Ascending aorta (tissue), 2 donors: ENCODE measurements around the gene ARMC7. TPM values are rescaled to one million over a fixed set of nuclear protein-coding genes. Genes with fewer than 3 reads are reported as not detected.
A peak's percentile ranks its signal among the peaks of the same experiment; 100 is the strongest.

Source experiments
- DNase-seq, 2 donors: peaks; one replicate each; pipeline ENCODE4 v3.0.0-alpha.2; 2019; ENCODE audit warnings: low spot score in 2 of 2
- H3K27ac ChIP-seq, 2 donors: fragments of 200-600 bp; sonication (generic); one replicate each; pipeline ENCODE4 v1.5.1; 2016 to 2017; ENCODE audit warnings: mild to moderate bottlenecking in 1 of 2
- H3K27me3 ChIP-seq: fragments of 200-600 bp; sonication (generic); one replicate; pipeline ENCODE4 v1.5.1; 2017
- H3K36me3 ChIP-seq, 2 donors: fragments of 200-600 bp; sonication (generic); one replicate each; pipeline ENCODE4 v1.5.1; 2016
- H3K4me1 ChIP-seq, 2 donors: fragments of 200-600 bp; sonication (generic); one replicate each; pipeline ENCODE4 v1.5.1; 2016 to 2017; ENCODE audit warnings: mild to moderate bottlenecking in 1 of 2
- H3K4me3 ChIP-seq, 2 donors: fragments of 200-600 bp; sonication (generic); one replicate each; pipeline ENCODE4 v1.5.1; 2016 to 2017; ENCODE audit warnings: mild to moderate bottlenecking in 1 of 2
- H3K9me3 ChIP-seq, 2 donors: fragments of 200-600 bp; sonication (generic); one replicate each; pipeline ENCODE4 v1.5.1; 2016
- CTCF ChIP-seq, 3 experiments: fragments of 200-600 bp in 2 of 3; fragments of 450-650 bp in 1 of 3; sonication (generic) in 2 of 3; IDR thresholded peaks; one replicate each; pipeline ENCODE4 v1.5.1; 2016 to 2019; ENCODE audit warnings: antibody characterized with exemption in 3 of 3, mild to moderate bottlenecking in 1 of 3, moderate library complexity in 1 of 3
- intact Hi-C: fragments of 100-400 bp; cut with DNase I; formaldehyde crosslinking; loops from one replicate; pipeline ENCODE4 v1.15.1; 2023
- total RNA-seq: library from RNA; depleted of rRNA; stranded (reverse); fragments of >200 nt; gene quantifications from one replicate; pipeline ENCODE4 v1.1.0, GENCODE V29; 2016

Gene ARMC7
- total RNA-seq, 1 donor from 2014 or later: 1.4 TPM

GRCh38 chr17:75108193-75108592, 1.6 kb upstream of the ARMC7 start:
- no peaks in the 10 kb centered on the region for H3K27me3 ChIP-seq
- intact Hi-C loops: loop anchor here (2.0 to 5.0 kb wide), 2 partner anchors 61 to 146 kb away; partner anchors contain the start of genes ATP5PD and KCTD2

GRCh38 chr17:75109046-75109406, 743 bp upstream of the ARMC7 start:
- peak overlapping the region; percentile 93 to 94 for H3K4me3 ChIP-seq
- no peak for DNase-seq
- TF ChIP-seq CTCF (IDR thresholded peaks at IDR 0.05): no peak
- H3K4me1 ChIP-seq: peaks cover 3 to 23% of the 10 kb centered on the region in 2 donors
- H3K9me3 ChIP-seq: no peaks in the 10 kb centered on the region
- no peak overlapping the region for H3K27ac ChIP-seq
- intact Hi-C loops: loop anchor here (2.0 to 5.0 kb wide), 2 partner anchors 62 to 147 kb away; partner anchors contain the start of genes ATP5PD and KCTD2
- no peaks in the 10 kb centered on the region for H3K27me3 ChIP-seq
- no peaks in the 10 kb centered on the region for H3K36me3 ChIP-seq

More at GRCh38 chr17:75108193-75108592, 1.6 kb upstream of the ARMC7 start:
- H3K9me3 ChIP-seq: no peaks in the 10 kb centered on the region
- no peak for DNase-seq
- no peaks in the 10 kb centered on the region for H3K36me3 ChIP-seq
- H3K4me1 ChIP-seq: peaks cover 0 to 20% of the 10 kb centered on the region in 2 donors
- no peak overlapping the region for H3K27ac ChIP-seq
- TF ChIP-seq CTCF (IDR thresholded peaks at IDR 0.05): no peak
- no peak overlapping the region for H3K4me3 ChIP-seq

- Histone ChIP-seq H3K27me3 (no peaks in the 10 kb centered on the region), H3K36me3 (no peaks in the 10 kb centered on the region), H3K4me3 (peak overlapping the region; percentile 93 to 94), H3K4me1 (peaks cover 3 to 31% of the 10 kb centered on the region in 2 donors), H3K27ac (peak overlapping the region; percentile 41 to 44), H3K9me3 (no peaks in the 10 kb centered on the region)
- no peak for TF ChIP-seq CTCF (IDR thresholded peaks at IDR 0.05)
- DNase-seq: no peak
- intact Hi-C loops: loop anchor here (5.0 kb wide), 1 partner anchor 162 kb away; the partner anchor contains the start of gene MIF4GD
Measured at GRCh38 chr17:75110234-75110937, 617 bp downstream of the ARMC7 start.

- no peaks in the 10 kb centered on the region for H3K9me3 ChIP-seq
- H3K27ac ChIP-seq: no peak overlapping the region
- TF ChIP-seq CTCF (IDR thresholded peaks at IDR 0.05): no peak
- peaks cover 3 to 30% of the 10 kb centered on the region in 2 donors for H3K4me1 ChIP-seq
- intact Hi-C loops: loop anchor here (5.0 kb wide), 1 partner anchor 160 kb away; the partner anchor contains the start of gene MIF4GD
- no peak overlapping the region for H3K4me3 ChIP-seq
- DNase-seq: no peak
- no peaks in the 10 kb centered on the region for H3K36me3 ChIP-seq
- no peaks in the 10 kb centered on the region for H3K27me3 ChIP-seq
Measured at GRCh38 chr17:75111777-75112335, 2.1 kb downstream of the ARMC7 start.

- DNase-seq: peak; percentile 53 to 95
- intact Hi-C loops: loop anchor here (1.0 to 5.0 kb wide), 5 partner anchors 17 to 158 kb away; partner anchors contain the start of genes MIF4GD and NT5C
- Histone ChIP-seq H3K9me3 (no peaks in the 10 kb centered on the region), H3K27ac (peak overlapping the region; percentile 68 to 84), H3K4me1 (peaks cover 3 to 30% of the 10 kb centered on the region in 2 donors), H3K36me3 (peaks cover 3 to 5% of the 10 kb centered on the region in 2 donors), H3K27me3 (no peaks in the 10 kb centered on the region), H3K4me3 (peak overlapping the region; percentile 45 to 70)
- TF ChIP-seq CTCF (IDR thresholded peaks at IDR 0.05): peak; percentile 93 to 95 (median 95)
Measured at GRCh38 chr17:75113798-75114551, 4.2 kb downstream of the ARMC7 start.
